Parathyroid adenoma (tissue), 2 donors: ENCODE measurements around the gene ETV7.

Source experiments
- H2AFZ ChIP-seq: fragments of 300-600 bp; sonication (generic); one replicate; pipeline ENCODE4 v1.7.0; 2017; ENCODE audit warnings: antibody characterized with exemption, mild to moderate bottlenecking
- H3K27ac ChIP-seq: fragments of 300-600 bp; sonication (generic); one replicate; pipeline ENCODE4 v1.7.0; 2017
- H3K27me3 ChIP-seq: fragments of 300-600 bp; sonication (generic); one replicate; pipeline ENCODE4 v1.7.0; 2017; ENCODE audit warnings: low read length; ENCODE audit not compliant: control insufficient read depth, insufficient read depth
- H3K36me3 ChIP-seq: fragments of 300-600 bp; sonication (generic); one replicate; pipeline ENCODE4 v1.7.0; 2017; ENCODE audit warnings: low read length; ENCODE audit not compliant: control insufficient read depth, insufficient read depth
- H3K4me1 ChIP-seq: fragments of 300-600 bp; sonication (generic); one replicate; pipeline ENCODE4 v1.7.0; 2017; ENCODE audit warnings: control low read depth
- H3K4me2 ChIP-seq: fragments of 300-600 bp; sonication (generic); one replicate; pipeline ENCODE4 v1.7.0; 2017; ENCODE audit warnings: low read length
- H3K4me3 ChIP-seq: fragments of 300-600 bp; sonication (generic); one replicate; pipeline ENCODE4 v1.7.0; 2017; ENCODE audit warnings: low read depth, low read length
- H3K79me2 ChIP-seq: fragments of 300-600 bp; sonication (generic); one replicate; pipeline ENCODE4 v1.7.0; 2017; ENCODE audit warnings: control low read depth
- H3K9ac ChIP-seq: fragments of 300-600 bp; sonication (generic); one replicate; pipeline ENCODE4 v1.7.0; 2017; ENCODE audit warnings: mild to moderate bottlenecking
- H3K9me3 ChIP-seq: fragments of 300-600 bp; sonication (generic); one replicate; pipeline ENCODE4 v1.7.0; 2017; ENCODE audit warnings: low read length; ENCODE audit not compliant: control insufficient read depth
- CTCF ChIP-seq: fragments of 300-600 bp; sonication (generic); IDR thresholded peaks from one replicate; pipeline ENCODE4 v1.7.0; 2017; ENCODE audit warnings: antibody characterized with exemption, mild to moderate bottlenecking
- donor health status: primary hyperparathyroidism.

ETV7 gene

GRCh38 chr6:36350681-36351571, 36.5 kb downstream of the ETV7 start:
- no peak for TF ChIP-seq CTCF
- H2AFZ ChIP-seq = peak overlapping the region; percentile 65
- no peaks in the 10 kb centered on the region for H3K27me3 ChIP-seq
- H3K4me2 ChIP-seq = no peak overlapping the region
- H3K4me3 ChIP-seq = no peak overlapping the region
- H3K9me3 ChIP-seq = no peaks in the 10 kb centered on the region
- no peak overlapping the region for H3K9ac ChIP-seq
- H3K27ac ChIP-seq = no peak overlapping the region
- H3K79me2 ChIP-seq = no peaks in the 10 kb centered on the region
- no peaks in the 10 kb centered on the region for H3K36me3 ChIP-seq
- H3K4me1 ChIP-seq = no peaks in the 10 kb centered on the region

GRCh38 chr6:36350082-36350481, 37.4 kb downstream of the ETV7 start:
- no peak for TF ChIP-seq CTCF
- no peak overlapping the region for H3K4me2 ChIP-seq

GRCh38 chr6:36349240-36349639, 38.2 kb downstream of the ETV7 start:
- Histone ChIP-seq H3K9ac (no peak overlapping the region), H3K27me3 (no peaks in the 10 kb centered on the region), H3K9me3 (no peaks in the 10 kb centered on the region), H3K4me2 (no peak overlapping the region), H2AFZ (no peak overlapping the region), H3K4me1 (no peaks in the 10 kb centered on the region), H3K79me2 (no peaks in the 10 kb centered on the region), H3K27ac (no peak overlapping the region), H3K4me3 (no peak overlapping the region), H3K36me3 (no peaks in the 10 kb centered on the region)
- TF ChIP-seq CTCF = no peak

More at GRCh38 chr6:36350082-36350481, 37.4 kb downstream of the ETV7 start:
- Histone ChIP-seq H3K9me3 (no peaks in the 10 kb centered on the region), H3K27me3 (no peaks in the 10 kb centered on the region), H3K4me1 (no peaks in the 10 kb centered on the region), H3K36me3 (no peaks in the 10 kb centered on the region), H3K79me2 (no peaks in the 10 kb centered on the region), H3K9ac (no peak overlapping the region), H3K4me3 (no peak overlapping the region), H3K27ac (no peak overlapping the region), H2AFZ (no peak overlapping the region)

DNA sequence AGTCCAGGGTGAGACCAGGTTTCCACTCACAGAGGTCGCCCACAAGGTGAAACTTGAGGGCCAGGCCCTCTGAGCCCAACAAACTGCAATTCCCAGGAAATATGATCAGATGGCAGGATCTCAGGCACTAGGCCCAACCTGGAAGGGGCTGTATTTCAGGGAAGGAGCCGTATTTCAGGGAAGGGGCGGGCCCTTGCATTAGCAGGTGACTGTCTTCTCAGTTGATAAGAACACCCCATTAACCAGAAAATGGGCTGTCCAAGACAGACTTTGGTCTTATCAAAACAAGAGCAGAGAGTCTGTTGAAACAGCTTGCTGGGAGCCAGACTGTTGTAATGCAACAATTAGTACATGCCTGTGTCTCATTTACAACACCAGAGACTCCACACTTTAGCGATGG, 39.8 kb downstream of the ETV7 start:
- TF ChIP-seq CTCF = no peak
- H3K27ac ChIP-seq = no peak overlapping the region
- H3K9me3 ChIP-seq = no peaks in the 10 kb centered on the region
- H3K27me3 ChIP-seq = no peaks in the 10 kb centered on the region
- H3K79me2 ChIP-seq = no peaks in the 10 kb centered on the region
- H3K36me3 ChIP-seq = no peaks in the 10 kb centered on the region
- H3K4me1 ChIP-seq = no peaks in the 10 kb centered on the region
- H3K4me3 ChIP-seq = no peak overlapping the region
- H3K4me2 ChIP-seq = no peak overlapping the region
- no peak overlapping the region for H3K9ac ChIP-seq
- peak overlapping the region; percentile 56 for H2AFZ ChIP-seq
